ENCODE results near the gene ZNF813. TPM values are rescaled to one million over a fixed set of nuclear protein-coding genes. Genes with fewer than 3 reads are reported as not detected.

The ZNF813 gene
- total and polyA plus RNA-seq, 2 experiments from 2014 or later = 2.8 to 8.6 TPM

GRCh38 chr19:53530622-53531021 is 63.1 kb downstream of the ZNF813 start:
- H3K27me3 ChIP-seq = no peaks in the 10 kb centered on the region
- no peaks in the 10 kb centered on the region for H3K36me3 ChIP-seq (replicated peaks; ENCODE audit: insufficient read depth, low read depth)
- H3K4me2 ChIP-seq = no peak overlapping the region
- 99% methylated on average over 8 of the region's 8 CpGs for WGBS (ENCODE audit: low lambda C conversion rate, missing lambda C conversion rate)
- no peak overlapping the region for H2AFZ ChIP-seq
- H3K79me2 ChIP-seq = no peaks in the 10 kb centered on the region
- no peak for DNase-seq (ENCODE audit: low spot score)
- no peak overlapping the region for H3K27ac ChIP-seq
- H3K9me3 ChIP-seq (ENCODE audit: low read depth) = no peaks in the 10 kb centered on the region
- no peaks in the 10 kb centered on the region for H3K9me2 ChIP-seq (replicated peaks; ENCODE audit: insufficient read depth)
- H3K4me3 ChIP-seq = no peak overlapping the region
- no peaks in the 10 kb centered on the region for H4K20me1 ChIP-seq (ENCODE audit: insufficient read depth, poor library complexity, severe bottlenecking)
- H3K4me1 ChIP-seq (ENCODE audit: insufficient read depth) = no peaks in the 10 kb centered on the region
- TF ChIP-seq EZH2phosphoT487 (IDR thresholded peaks at IDR 0.05; ENCODE audit: low read depth, severe bottlenecking, unreplicated experiment) (no peak), EZH2 (IDR thresholded peaks at IDR 0.05; ENCODE audit: borderline replicate concordance) (no peak), CTCF (IDR thresholded peaks at IDR 0.05; ENCODE audit: poor library complexity) (no peak)

- Histone ChIP-seq H3K79me2 (no peaks in the 10 kb centered on the region), H4K20me1 (ENCODE audit: insufficient read depth, poor library complexity, severe bottlenecking) (no peaks in the 10 kb centered on the region), H3K36me3 (replicated peaks; ENCODE audit: insufficient read depth, low read depth) (no peaks in the 10 kb centered on the region), H3K4me1 (ENCODE audit: insufficient read depth) (peaks cover 3% of the 10 kb centered on the region), H2AFZ (no peak overlapping the region), H3K27ac (no peak overlapping the region), H3K4me3 (no peak overlapping the region), H3K9me3 (ENCODE audit: low read depth) (no peaks in the 10 kb centered on the region), H3K27me3 (no peaks in the 10 kb centered on the region), H3K4me2 (no peak overlapping the region), H3K9me2 (replicated peaks; ENCODE audit: insufficient read depth) (no peaks in the 10 kb centered on the region)
- TF ChIP-seq CTCF (IDR thresholded peaks at IDR 0.05; ENCODE audit: poor library complexity) (no peak), EZH2 (IDR thresholded peaks at IDR 0.05; ENCODE audit: borderline replicate concordance) (no peak), EZH2phosphoT487 (IDR thresholded peaks at IDR 0.05; ENCODE audit: low read depth, severe bottlenecking, unreplicated experiment) (no peak)
- DNase-seq (ENCODE audit: low spot score) = no peak
- WGBS (ENCODE audit: low lambda C conversion rate, missing lambda C conversion rate) = 87% methylated on average over 4 of the region's 4 CpGs
These were observed 63.9 kb downstream of the ZNF813 start for GRCh38 chr19:53531457-53531856.

- no peak overlapping the region for H3K4me2 ChIP-seq
- no peak overlapping the region for H2AFZ ChIP-seq
- DNase-seq (ENCODE audit: low spot score) = no peak
- no peaks in the 10 kb centered on the region for H3K9me2 ChIP-seq (replicated peaks; ENCODE audit: insufficient read depth)
- no peak overlapping the region for H3K27ac ChIP-seq
- no peaks in the 10 kb centered on the region for H3K79me2 ChIP-seq
- no peak overlapping the region for H3K4me3 ChIP-seq
- H3K9me3 ChIP-seq (ENCODE audit: low read depth) = no peaks in the 10 kb centered on the region
- peaks cover 6% of the 10 kb centered on the region for H3K4me1 ChIP-seq (ENCODE audit: insufficient read depth)
- TF ChIP-seq EZH2 (IDR thresholded peaks at IDR 0.05; ENCODE audit: borderline replicate concordance) (no peak), EZH2phosphoT487 (IDR thresholded peaks at IDR 0.05; ENCODE audit: low read depth, severe bottlenecking, unreplicated experiment) (no peak), CTCF (IDR thresholded peaks at IDR 0.05; ENCODE audit: poor library complexity) (no peak)
- no peaks in the 10 kb centered on the region for H3K27me3 ChIP-seq
- H3K36me3 ChIP-seq (replicated peaks; ENCODE audit: insufficient read depth, low read depth) = no peaks in the 10 kb centered on the region
- 95% methylated on average over 1 of the region's 1 CpG for WGBS (ENCODE audit: low lambda C conversion rate, missing lambda C conversion rate)
- no peaks in the 10 kb centered on the region for H4K20me1 ChIP-seq (ENCODE audit: insufficient read depth, poor library complexity, severe bottlenecking)
These were observed 64.8 kb downstream of the ZNF813 start for GRCh38 chr19:53532362-53532761.

GRCh38 chr19:53536225-53536548 is 68.7 kb downstream of the ZNF813 start:
- Histone ChIP-seq H3K27me3 (no peaks in the 10 kb centered on the region), H3K27ac (peak overlapping the region; percentile 93), H3K4me1 (ENCODE audit: insufficient read depth) (peaks cover 6% of the 10 kb centered on the region), H3K79me2 (peaks cover 4% of the 10 kb centered on the region), H3K36me3 (replicated peaks; ENCODE audit: insufficient read depth, low read depth) (no peaks in the 10 kb centered on the region), H3K9me2 (replicated peaks; ENCODE audit: insufficient read depth) (no peaks in the 10 kb centered on the region), H2AFZ (no peak overlapping the region), H3K4me3 (no peak overlapping the region), H3K9me3 (ENCODE audit: low read depth) (no peaks in the 10 kb centered on the region), H3K4me2 (no peak overlapping the region), H4K20me1 (ENCODE audit: insufficient read depth, poor library complexity, severe bottlenecking) (no peaks in the 10 kb centered on the region)
- TF ChIP-seq CTCF (IDR thresholded peaks at IDR 0.05; ENCODE audit: poor library complexity) (no peak), EZH2phosphoT487 (IDR thresholded peaks at IDR 0.05; ENCODE audit: low read depth, severe bottlenecking, unreplicated experiment) (no peak), EZH2 (IDR thresholded peaks at IDR 0.05; ENCODE audit: borderline replicate concordance) (no peak)
- DNase-seq (ENCODE audit: low spot score) = no peak
